Spleen (tissue), 7 donors: ENCODE results near the gene AGBL3.

Source experiments
- POLR2A ChIP-seq, 3 donors: fragments of 450-650 bp; IDR thresholded peaks; one replicate each; pipeline ENCODE4 v1.5.1; 2017; ENCODE audit warnings: antibody characterized with exemption in 3 of 3, mild to moderate bottlenecking in 1 of 3
- POLR2AphosphoS5 ChIP-seq, 3 donors: sonication (generic); formaldehyde crosslinking; IDR thresholded peaks; one replicate each; pipeline ENCODE4 v1.5.1; 2017; ENCODE audit warnings: antibody characterized with exemption in 3 of 3
- TF ChIP-seq, protein P1 (sequence below), 11 experiments: fragments of 200-600 bp in 7 of 11; fragments of 450-650 bp in 4 of 11; sonication (generic) in 4 of 11; IDR thresholded peaks in 8 of 11; conservative IDR thresholded peaks in 3 of 11; 1 replicate in 7 of 11; 2 replicates in 4 of 11; pipeline versions ENCODE4 v1.4.0 to v1.8.0; 2016 to 2021; ENCODE audit warnings: antibody characterized with exemption in 11 of 11, inconsistent platforms in 4 of 11, mild to moderate bottlenecking in 1 of 11
- donor health status: DM: no; HTN: no; CAD: no; lungs with moderate emphysema.
- donor health status: DM: no; HTN: no; CAD: no.
- donor health status: DM: no; HTN: no; CAD: no.

DNA sequence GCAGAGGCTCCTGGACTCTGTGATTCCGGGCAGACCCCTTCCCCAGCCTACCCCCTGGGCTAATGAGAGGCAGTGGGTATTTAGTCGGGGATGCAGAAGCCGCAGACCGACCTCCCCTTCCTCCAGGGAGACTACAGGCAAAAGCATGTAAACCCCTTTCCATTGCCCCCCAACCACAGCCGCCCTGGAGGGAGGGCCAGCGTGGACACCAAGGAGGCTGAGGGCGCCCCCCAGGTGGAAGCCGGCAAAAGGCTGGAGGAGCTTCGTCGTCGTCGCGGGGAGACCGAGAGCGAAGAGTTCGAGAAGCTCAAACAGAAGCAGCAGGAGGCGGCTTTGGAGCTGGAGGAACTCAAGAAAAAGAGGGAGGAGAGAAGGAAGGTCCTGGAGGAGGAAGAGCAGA is 39.0 kb upstream of the AGBL3 start:
- TF ChIP-seq, protein P1, sequence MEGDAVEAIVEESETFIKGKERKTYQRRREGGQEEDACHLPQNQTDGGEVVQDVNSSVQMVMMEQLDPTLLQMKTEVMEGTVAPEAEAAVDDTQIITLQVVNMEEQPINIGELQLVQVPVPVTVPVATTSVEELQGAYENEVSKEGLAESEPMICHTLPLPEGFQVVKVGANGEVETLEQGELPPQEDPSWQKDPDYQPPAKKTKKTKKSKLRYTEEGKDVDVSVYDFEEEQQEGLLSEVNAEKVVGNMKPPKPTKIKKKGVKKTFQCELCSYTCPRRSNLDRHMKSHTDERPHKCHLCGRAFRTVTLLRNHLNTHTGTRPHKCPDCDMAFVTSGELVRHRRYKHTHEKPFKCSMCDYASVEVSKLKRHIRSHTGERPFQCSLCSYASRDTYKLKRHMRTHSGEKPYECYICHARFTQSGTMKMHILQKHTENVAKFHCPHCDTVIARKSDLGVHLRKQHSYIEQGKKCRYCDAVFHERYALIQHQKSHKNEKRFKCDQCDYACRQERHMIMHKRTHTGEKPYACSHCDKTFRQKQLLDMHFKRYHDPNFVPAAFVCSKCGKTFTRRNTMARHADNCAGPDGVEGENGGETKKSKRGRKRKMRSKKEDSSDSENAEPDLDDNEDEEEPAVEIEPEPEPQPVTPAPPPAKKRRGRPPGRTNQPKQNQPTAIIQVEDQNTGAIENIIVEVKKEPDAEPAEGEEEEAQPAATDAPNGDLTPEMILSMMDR (IDR thresholded peaks at IDR 0.05 in 8 of 11, conservative IDR thresholded peaks at IDR 0.05 in 3 of 11), result no peak
- TF ChIP-seq POLR2A (IDR thresholded peaks at IDR 0.05) (no peak), POLR2AphosphoS5 (IDR thresholded peaks at IDR 0.05) (no peak)
